ENCODE results near the gene FNDC11.

DNA sequence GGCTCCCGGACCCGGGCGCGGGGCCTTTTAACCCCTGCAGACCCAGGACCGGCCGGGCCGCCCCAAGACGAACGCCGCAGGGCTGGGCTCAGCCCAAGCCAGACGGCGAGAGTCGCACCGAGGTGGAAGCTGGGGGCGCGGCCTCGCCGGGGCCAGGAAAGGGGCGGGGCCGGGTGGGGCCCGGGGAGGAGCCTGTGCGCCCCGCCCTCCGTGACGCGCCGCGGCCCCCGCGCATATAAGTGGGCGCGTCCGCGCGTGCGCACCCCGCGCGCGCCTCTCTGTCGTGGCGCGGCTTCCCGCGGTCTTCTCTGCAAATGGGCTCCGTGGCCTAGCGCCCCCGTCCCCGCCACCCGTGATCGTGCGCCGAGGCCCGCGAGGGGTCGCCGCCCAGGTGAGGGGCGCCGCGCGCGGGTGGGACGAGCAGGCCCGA, 33.4 kb upstream of the FNDC11 start, which contains the start of gene PPDPF:
- TF ChIP-seq, protein P1, sequence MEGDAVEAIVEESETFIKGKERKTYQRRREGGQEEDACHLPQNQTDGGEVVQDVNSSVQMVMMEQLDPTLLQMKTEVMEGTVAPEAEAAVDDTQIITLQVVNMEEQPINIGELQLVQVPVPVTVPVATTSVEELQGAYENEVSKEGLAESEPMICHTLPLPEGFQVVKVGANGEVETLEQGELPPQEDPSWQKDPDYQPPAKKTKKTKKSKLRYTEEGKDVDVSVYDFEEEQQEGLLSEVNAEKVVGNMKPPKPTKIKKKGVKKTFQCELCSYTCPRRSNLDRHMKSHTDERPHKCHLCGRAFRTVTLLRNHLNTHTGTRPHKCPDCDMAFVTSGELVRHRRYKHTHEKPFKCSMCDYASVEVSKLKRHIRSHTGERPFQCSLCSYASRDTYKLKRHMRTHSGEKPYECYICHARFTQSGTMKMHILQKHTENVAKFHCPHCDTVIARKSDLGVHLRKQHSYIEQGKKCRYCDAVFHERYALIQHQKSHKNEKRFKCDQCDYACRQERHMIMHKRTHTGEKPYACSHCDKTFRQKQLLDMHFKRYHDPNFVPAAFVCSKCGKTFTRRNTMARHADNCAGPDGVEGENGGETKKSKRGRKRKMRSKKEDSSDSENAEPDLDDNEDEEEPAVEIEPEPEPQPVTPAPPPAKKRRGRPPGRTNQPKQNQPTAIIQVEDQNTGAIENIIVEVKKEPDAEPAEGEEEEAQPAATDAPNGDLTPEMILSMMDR (conservative IDR thresholded peaks at IDR 0.05; ENCODE audit: low read depth, low read length) = no peak
- TF ChIP-seq EZH2 (IDR thresholded peaks at IDR 0.05; ENCODE audit: low read length, unreplicated experiment) (no peak), EZH2phosphoT487 (IDR thresholded peaks at IDR 0.05; ENCODE audit: borderline replicate concordance, low read length) (no peak)
